Body of pancreas (tissue), 4 donors: Measurements from ENCODE around the gene EBF4.
"Not testable (repeated sequence)": the region's sequence is repeated elsewhere in the genome, so short reads cannot be mapped to it uniquely, and the experiment has no call there.

Experiments used
- CTCF ChIP-seq, 7 experiments: fragments of 450-650 bp in 4 of 7; fragments of 200-600 bp in 3 of 7; sonication (generic) in 3 of 7; IDR thresholded peaks; one replicate each; pipeline ENCODE4 v1.5.1; 2016 to 2019; ENCODE audit warnings: antibody characterized with exemption in 7 of 7
- POLR2A ChIP-seq, 3 donors: fragments of 450-650 bp; IDR thresholded peaks; one replicate each; pipeline ENCODE4 v1.6.1; 2016; ENCODE audit warnings: antibody characterized with exemption in 3 of 3, mild to moderate bottlenecking in 2 of 3

GRCh38 chr20:2807929-2808328 is 115.3 kb downstream of the EBF4 start:
- not testable (repeated sequence) for TF ChIP-seq POLR2A, CTCF (IDR thresholded peaks at IDR 0.05)
